ENCODE data around the gene UTP14A. TPM values are rescaled to one million over a fixed set of nuclear protein-coding genes. Genes with fewer than 3 reads are reported as not detected.

UTP14A gene
- total RNA-seq, 1 experiment from 2014 or later: 55.4 TPM

DNA sequence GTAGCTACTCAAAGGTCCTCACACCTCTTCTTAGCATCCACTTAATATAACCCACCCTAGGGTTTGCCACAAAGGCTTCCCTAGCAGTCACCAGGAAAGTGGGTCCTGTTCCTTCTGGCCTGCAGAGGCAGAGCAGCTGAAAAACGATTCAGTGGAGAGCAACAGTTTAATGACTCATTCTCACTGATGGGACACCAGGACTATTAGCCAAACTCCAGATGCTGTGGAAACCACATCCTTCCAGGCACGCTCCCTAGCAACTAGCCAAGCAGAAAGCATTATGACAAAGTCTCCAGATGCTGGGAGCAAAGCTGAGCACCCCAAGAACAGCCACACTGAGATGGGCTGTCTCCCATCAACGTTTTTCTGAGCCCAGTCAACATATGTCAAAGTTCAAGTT lies 30.3 kb upstream of the UTP14A start:
- DNase-seq: peak; percentile 3 to 56
- intact Hi-C loops (cut with micrococcal nuclease; ENCODE audit: unreplicated experiment): no loop called here

DNA sequence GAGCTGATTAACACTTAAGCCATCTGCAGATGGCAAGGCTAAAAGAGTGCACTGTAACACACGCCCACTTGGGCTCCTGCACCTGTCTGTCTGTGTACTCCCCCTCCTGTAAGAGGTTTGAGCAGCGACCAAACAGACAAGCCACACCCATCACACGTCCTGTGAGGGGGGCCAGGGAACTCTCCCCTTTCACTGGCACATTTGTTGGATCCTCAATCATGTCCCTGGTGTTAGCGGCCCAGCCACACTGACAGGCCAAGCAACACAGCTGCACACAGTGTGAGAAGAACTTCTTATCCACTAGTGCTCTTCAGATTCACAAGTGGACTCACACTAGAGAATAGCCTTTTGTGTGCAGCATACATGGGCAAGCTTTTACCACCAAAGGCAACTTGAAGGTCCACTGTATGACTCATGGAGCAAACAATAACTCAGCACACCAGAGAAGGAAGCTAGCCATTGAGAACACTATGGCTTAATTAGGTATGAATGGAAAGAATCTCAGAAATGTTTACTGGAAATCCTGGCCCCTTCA lies 29.1 kb upstream of the UTP14A start:
- no TSS peak for BruUV-seq (replicated peaks)
- no peaks in the 10 kb centered on the region for H3K36me3 ChIP-seq (ENCODE audit: low read depth)
- no peaks in the 10 kb centered on the region; the same call in 1 of the 2 replicates for H3K9me3 ChIP-seq (ENCODE audit: insufficient read depth, low read depth)
- ChIA-PET POLR2A (ENCODE audit: unreplicated experiment) (interaction anchor here (0.8 kb wide), 1 partner anchor 31 kb away, joined by 9 read pairs; no protein-coding TSS in a partner anchor), CTCF (no interaction called here)
- H3K9me2 ChIP-seq (ENCODE audit: insufficient read depth): no peaks in the 10 kb centered on the region
- peaks cover 16% of the 10 kb centered on the region; the same call in 1 of the 2 replicates for H3F3A ChIP-seq (ENCODE audit: insufficient read depth, low read depth)
- H3K4me1 ChIP-seq (replicated peaks; ENCODE audit: insufficient read depth): peaks cover 26% of the 10 kb centered on the region
- peak overlapping the region; percentile 69 for H2AFZ ChIP-seq
- H3K27me3 ChIP-seq (ENCODE audit: insufficient read depth, low read depth): no peaks in the 10 kb centered on the region
- no peak overlapping the region for H3K4me3 ChIP-seq
- no peaks in the 10 kb centered on the region for H4K20me1 ChIP-seq (ENCODE audit: insufficient read depth)
- DNase-seq: peak; percentile 53 to 95
- H3K79me2 ChIP-seq (ENCODE audit: low read depth): no peaks in the 10 kb centered on the region
- intact Hi-C loops (cut with micrococcal nuclease; ENCODE audit: unreplicated experiment): loop anchor here (1.0 kb wide), 2 partner anchors 28 to 34 kb away; partner anchors contain the start of gene ZDHHC9
- peak overlapping the region; percentile 82 for H3K27ac ChIP-seq
- peak overlapping the region; percentile 53 for H3K4me2 ChIP-seq
- no peak for TF ChIP-seq EZH2 (IDR thresholded peaks at IDR 0.05; ENCODE audit: low read depth)
- TF ChIP-seq, protein P1, sequence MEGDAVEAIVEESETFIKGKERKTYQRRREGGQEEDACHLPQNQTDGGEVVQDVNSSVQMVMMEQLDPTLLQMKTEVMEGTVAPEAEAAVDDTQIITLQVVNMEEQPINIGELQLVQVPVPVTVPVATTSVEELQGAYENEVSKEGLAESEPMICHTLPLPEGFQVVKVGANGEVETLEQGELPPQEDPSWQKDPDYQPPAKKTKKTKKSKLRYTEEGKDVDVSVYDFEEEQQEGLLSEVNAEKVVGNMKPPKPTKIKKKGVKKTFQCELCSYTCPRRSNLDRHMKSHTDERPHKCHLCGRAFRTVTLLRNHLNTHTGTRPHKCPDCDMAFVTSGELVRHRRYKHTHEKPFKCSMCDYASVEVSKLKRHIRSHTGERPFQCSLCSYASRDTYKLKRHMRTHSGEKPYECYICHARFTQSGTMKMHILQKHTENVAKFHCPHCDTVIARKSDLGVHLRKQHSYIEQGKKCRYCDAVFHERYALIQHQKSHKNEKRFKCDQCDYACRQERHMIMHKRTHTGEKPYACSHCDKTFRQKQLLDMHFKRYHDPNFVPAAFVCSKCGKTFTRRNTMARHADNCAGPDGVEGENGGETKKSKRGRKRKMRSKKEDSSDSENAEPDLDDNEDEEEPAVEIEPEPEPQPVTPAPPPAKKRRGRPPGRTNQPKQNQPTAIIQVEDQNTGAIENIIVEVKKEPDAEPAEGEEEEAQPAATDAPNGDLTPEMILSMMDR (conservative IDR thresholded peaks at IDR 0.05): no peak

More for the DNA sequence above, 30.3 kb upstream of the UTP14A start:
- H3K4me1 ChIP-seq (replicated peaks; ENCODE audit: insufficient read depth): peaks cover 26% of the 10 kb centered on the region
- no peaks in the 10 kb centered on the region for H4K20me1 ChIP-seq (ENCODE audit: insufficient read depth)
- CTCF ChIA-PET: no interaction called here
- TF ChIP-seq, protein P1 (conservative IDR thresholded peaks at IDR 0.05): no peak
- TF ChIP-seq EZH2 (IDR thresholded peaks at IDR 0.05; ENCODE audit: low read depth): no peak
- no peaks in the 10 kb centered on the region for H3K79me2 ChIP-seq (ENCODE audit: low read depth)
- 0 out of 2 replicates have a peak, but pooled peaks cover 8% of the 10 kb centered on the region for H3K27me3 ChIP-seq (ENCODE audit: insufficient read depth, low read depth)
- no peak overlapping the region for H2AFZ ChIP-seq
- H3K4me3 ChIP-seq: no peak overlapping the region
- H3K9me2 ChIP-seq (ENCODE audit: insufficient read depth): no peaks in the 10 kb centered on the region
- no peaks in the 10 kb centered on the region; the same call in 1 of the 2 replicates for H3K9me3 ChIP-seq (ENCODE audit: insufficient read depth, low read depth)
- H3K27ac ChIP-seq: no peak overlapping the region
- no peaks in the 10 kb centered on the region for H3K36me3 ChIP-seq (ENCODE audit: low read depth)
- no peak overlapping the region for H3K4me2 ChIP-seq
- POLR2A ChIA-PET (ENCODE audit: unreplicated experiment): no interaction called here
- BruUV-seq (replicated peaks): no TSS peak
- peaks cover 16% of the 10 kb centered on the region; the same call in 1 of the 2 replicates for H3F3A ChIP-seq (ENCODE audit: insufficient read depth, low read depth)

DNA sequence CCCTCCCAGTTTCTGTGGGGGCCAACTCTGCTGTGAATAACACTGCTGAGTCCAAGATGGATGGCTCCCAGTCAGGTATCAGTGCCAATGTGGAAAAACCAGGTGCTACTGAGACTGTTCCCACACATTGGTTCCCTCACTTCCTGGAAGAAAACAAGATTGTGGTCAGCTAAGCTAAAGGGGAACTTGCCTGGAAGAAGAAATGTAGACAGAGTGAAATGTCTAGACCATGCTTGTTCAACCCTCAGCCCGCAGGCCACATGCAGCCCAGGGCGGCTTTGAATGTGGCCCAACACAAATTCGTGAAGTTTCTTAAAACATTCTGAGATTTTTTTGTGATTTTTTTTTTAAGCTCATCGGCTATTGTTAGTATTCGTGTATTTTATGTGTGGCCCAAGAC lies 28.6 kb upstream of the UTP14A start:
- TSS peak; percentile 99 for BruUV-seq (replicated peaks)
- Histone ChIP-seq H3K4me3 (no peak overlapping the region), H3K36me3 (ENCODE audit: low read depth) (no peaks in the 10 kb centered on the region), H3K9me2 (ENCODE audit: insufficient read depth) (no peaks in the 10 kb centered on the region), H3K4me1 (replicated peaks; ENCODE audit: insufficient read depth) (peaks cover 26% of the 10 kb centered on the region), H3K9me3 (ENCODE audit: insufficient read depth, low read depth) (no peaks in the 10 kb centered on the region; the same call in 1 of the 2 replicates), H3K27me3 (ENCODE audit: insufficient read depth, low read depth) (no peaks in the 10 kb centered on the region), H2AFZ (peak overlapping the region; percentile 69), H3F3A (ENCODE audit: insufficient read depth, low read depth) (peaks cover 16% of the 10 kb centered on the region; the same call in 1 of the 2 replicates), H3K4me2 (peak overlapping the region; percentile 53), H3K27ac (peak overlapping the region; percentile 82), H4K20me1 (ENCODE audit: insufficient read depth) (no peaks in the 10 kb centered on the region), H3K79me2 (ENCODE audit: low read depth) (no peaks in the 10 kb centered on the region)
- intact Hi-C loops (cut with micrococcal nuclease; ENCODE audit: unreplicated experiment): loop anchor here (1.0 kb wide), 2 partner anchors 28 to 34 kb away; partner anchors contain the start of gene ZDHHC9
- DNase-seq: peak in 1 of 2 experiments; percentile 75
- POLR2A ChIA-PET (ENCODE audit: unreplicated experiment): interaction anchor here (0.6 to 0.8 kb wide), 2 partner anchors 32 to 392 kb away, joined by 7 to 9 read pairs; no protein-coding TSS in a partner anchor
- CTCF ChIA-PET: no interaction called here
- TF ChIP-seq EZH2 (IDR thresholded peaks at IDR 0.05; ENCODE audit: low read depth): no peak
- TF ChIP-seq, protein P1 (conservative IDR thresholded peaks at IDR 0.05): no peak

Data from PC-9 (cell line).